Neuron (in vitro differentiated cells): Measurements from ENCODE around the gene ADRA2C.

ENCODE experiments used
- H2AFZ ChIP-seq: one replicate; pipeline ENCODE4 v1.6.1; 2013; ENCODE audit warnings: low read depth, mild to moderate bottlenecking, inconsistent platforms, low read length, moderate library complexity
- H3K27me3 ChIP-seq: one replicate; pipeline ENCODE4 v1.6.1; 2013; ENCODE audit warnings: low read length; ENCODE audit not compliant: insufficient read depth
- H3K36me3 ChIP-seq: one replicate; pipeline ENCODE4 v1.6.1; 2013; ENCODE audit warnings: low read length; ENCODE audit not compliant: insufficient read depth
- H3K4me1 ChIP-seq: one replicate; pipeline ENCODE4 v1.6.1; 2013; ENCODE audit warnings: low read length; ENCODE audit not compliant: insufficient read depth
- H3K4me3 ChIP-seq: 2 replicates; pipeline ENCODE4 v1.5.1; 2013; ENCODE audit warnings: mild to moderate bottlenecking, low read length, moderate library complexity
- H3K9me3 ChIP-seq: one replicate; pipeline ENCODE4 v1.6.1; 2013; ENCODE audit warnings: low read length

ADRA2C gene

DNA sequence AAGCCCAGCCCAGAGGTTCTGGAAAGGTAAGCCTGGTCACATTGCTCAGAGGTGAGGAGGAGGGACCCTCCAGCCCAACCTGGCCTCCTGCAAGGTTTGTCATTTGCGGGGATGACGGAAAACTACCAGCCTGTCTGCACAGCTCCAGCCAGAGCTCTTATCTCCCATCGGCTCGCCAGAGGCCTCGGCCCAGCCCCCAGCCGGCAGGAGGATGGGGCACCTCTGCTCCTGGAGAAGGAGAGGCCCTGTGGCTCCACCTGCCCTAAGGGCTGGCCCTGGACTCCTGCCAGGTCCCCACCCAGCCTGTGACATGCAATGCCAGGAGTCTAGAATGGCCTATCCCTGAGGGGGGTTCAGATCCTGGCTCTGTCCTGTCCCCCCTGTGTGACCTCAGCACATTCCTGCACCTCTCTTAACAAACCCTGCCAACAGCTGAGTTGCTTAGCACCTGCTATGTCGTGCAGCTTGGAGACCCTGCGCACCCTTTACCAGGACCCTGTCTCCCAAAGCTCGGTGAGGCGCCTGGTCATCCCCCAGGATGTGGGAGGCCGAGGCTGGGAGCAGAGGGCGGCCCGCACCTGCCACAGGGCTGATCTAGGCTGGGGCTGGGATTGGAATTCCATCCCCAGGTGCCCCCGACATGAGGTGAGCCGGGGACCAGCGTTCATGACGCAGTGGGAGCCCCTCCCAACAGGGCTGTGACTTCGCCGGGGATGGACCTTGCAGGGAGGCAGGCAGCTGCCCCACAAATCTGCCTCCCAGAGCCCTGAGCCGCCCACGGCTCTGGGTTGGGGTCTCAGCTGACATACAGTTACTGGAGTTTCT, 14.4 kb downstream of the ADRA2C start:
- H3K4me3 ChIP-seq, result no peak overlapping the region
- no peaks in the 10 kb centered on the region for H3K36me3 ChIP-seq
- no peaks in the 10 kb centered on the region for H3K4me1 ChIP-seq
- no peaks in the 10 kb centered on the region for H3K9me3 ChIP-seq
- H2AFZ ChIP-seq, result no peak overlapping the region
- H3K27me3 ChIP-seq, result peaks cover 10% of the 10 kb centered on the region

DNA sequence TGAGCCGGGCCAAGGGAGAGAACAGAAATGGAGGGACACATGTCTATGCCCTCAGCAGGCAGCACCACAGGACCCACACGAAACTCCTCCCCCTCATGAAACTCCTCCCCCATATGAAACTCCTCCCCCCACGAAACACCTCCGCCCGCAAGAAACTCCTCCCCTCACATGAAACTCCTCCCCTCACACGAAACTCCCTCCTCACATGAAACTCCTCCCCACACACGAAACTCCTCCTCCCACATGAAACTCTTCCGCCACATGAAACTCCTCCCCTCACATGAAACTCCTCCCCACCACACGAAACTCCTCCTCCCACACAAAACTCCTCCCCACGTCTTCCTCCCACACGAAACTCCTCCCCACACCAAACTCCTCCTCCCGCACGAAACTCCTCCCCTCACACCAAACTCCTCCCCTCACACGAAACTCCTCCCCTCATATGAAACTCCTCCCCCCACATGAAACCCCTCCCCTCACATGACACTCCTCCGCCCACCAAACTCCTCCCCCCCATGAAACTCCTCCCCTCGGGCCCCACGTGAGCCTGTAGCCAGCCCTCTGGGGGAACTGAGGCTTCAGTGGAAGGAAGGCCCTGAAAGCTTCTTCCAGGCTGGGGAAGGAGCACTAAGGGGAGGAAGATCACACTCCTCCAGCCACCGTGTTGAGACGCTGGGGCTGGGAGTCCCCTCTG, 15.2 kb downstream of the ADRA2C start:
- Histone ChIP-seq H3K9me3 (no peaks in the 10 kb centered on the region), H2AFZ (no peak overlapping the region), H3K4me1 (no peaks in the 10 kb centered on the region), H3K36me3 (no peaks in the 10 kb centered on the region), H3K4me3 (no peak overlapping the region), H3K27me3 (peaks cover 3% of the 10 kb centered on the region)

GRCh38 chr4:3781997-3782930, 16.1 kb downstream of the ADRA2C start:
- Histone ChIP-seq H3K4me3 (no peak overlapping the region), H3K4me1 (no peaks in the 10 kb centered on the region), H3K27me3 (peaks cover 2% of the 10 kb centered on the region), H2AFZ (no peak overlapping the region), H3K9me3 (no peaks in the 10 kb centered on the region), H3K36me3 (no peaks in the 10 kb centered on the region)

DNA sequence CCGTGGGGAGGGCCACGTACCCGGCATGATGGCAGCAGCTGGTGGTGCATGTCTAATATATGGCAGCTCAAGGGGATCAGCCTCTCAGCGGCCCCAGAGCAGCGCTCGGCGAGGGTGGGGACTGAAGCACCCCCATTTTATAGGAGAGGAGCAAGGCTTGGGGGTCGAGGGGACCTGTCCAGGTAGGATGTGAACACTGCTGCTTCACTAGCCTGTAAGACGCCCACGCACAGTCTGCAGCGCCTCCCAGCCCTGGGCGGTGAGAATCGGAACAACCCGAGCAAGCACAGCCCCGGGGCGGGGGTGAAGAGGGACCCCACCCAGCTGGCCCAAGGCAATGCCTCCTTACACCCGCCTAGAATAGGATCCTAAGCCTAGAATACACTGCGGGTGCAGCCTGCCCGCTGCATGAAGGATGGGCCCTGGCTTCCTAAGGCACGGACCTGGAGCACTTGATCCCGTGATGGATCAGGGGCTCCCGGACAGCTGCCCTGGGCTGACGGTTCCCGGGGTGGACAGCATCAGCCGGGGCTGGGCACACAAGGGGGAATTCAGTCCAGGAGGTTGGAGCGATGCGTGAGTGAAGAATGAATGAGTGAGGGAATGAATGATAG, 17.6 kb downstream of the ADRA2C start:
- Histone ChIP-seq H3K36me3 (no peaks in the 10 kb centered on the region), H3K9me3 (no peaks in the 10 kb centered on the region), H3K27me3 (peaks cover 2% of the 10 kb centered on the region), H3K4me1 (no peaks in the 10 kb centered on the region), H2AFZ (no peak overlapping the region), H3K4me3 (no peak overlapping the region)

DNA sequence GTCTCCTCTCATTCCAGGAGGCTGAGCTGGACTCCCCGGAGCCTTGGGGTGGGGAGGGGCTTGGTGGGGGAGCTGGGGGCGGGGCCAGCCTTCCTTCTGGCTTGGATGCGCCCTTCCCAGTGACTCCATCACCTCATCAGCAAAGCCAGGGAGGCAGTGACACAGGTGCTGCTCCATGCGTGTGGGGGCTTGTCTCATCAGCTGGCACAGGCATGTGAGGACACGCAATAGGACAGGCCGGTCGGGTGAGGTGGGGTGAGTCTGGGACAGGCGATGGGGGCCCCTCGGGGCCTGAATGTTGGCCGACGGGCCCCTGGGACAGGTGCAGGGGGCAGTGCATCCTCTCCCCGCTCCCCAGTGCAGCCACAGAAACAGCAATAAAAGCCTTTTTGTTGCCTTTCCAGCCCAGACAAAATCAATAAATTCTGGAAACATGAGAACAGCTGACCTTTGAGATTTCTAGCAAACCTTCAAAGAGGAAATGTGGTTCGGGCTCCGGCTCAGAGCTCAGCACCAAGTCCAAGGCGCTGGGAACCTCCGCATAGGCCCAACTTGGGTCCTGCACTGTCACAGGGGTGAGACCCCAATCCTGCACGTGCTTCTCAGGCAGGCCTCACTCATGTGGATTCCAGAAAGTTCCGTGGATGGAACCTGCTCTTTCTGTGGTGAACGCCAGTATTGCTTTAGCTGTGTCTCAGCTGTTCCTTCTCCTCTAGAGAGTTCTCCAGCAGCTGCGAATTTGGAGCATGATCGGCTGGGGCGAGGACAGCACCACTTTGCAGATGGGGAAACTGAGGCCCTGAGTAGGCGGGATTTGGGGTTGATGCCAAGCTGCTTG, 18.5 kb downstream of the ADRA2C start:
- peaks cover 2% of the 10 kb centered on the region for H3K27me3 ChIP-seq
- no peaks in the 10 kb centered on the region for H3K36me3 ChIP-seq
- H3K9me3 ChIP-seq, result no peaks in the 10 kb centered on the region
- no peaks in the 10 kb centered on the region for H3K4me1 ChIP-seq
- H3K4me3 ChIP-seq, result no peak overlapping the region
- no peak overlapping the region for H2AFZ ChIP-seq

DNA sequence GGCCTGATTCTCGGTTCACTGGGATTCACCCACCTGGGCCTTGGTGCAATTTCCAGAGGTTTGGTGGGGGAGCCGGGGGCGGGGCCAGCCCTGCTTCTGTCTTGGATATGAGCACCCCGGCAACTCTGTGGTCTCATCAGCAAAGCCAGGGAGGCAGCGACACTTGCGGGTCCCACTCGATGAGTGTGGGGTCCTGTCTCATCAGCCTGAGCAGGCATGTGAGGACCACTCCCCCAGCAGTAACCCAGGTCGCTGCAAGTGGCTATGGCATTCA, 19.0 kb downstream of the ADRA2C start:
- Histone ChIP-seq H3K27me3 (peaks cover 2% of the 10 kb centered on the region), H3K9me3 (no peaks in the 10 kb centered on the region), H2AFZ (no peak overlapping the region), H3K36me3 (no peaks in the 10 kb centered on the region), H3K4me1 (no peaks in the 10 kb centered on the region), H3K4me3 (no peak overlapping the region)

DNA sequence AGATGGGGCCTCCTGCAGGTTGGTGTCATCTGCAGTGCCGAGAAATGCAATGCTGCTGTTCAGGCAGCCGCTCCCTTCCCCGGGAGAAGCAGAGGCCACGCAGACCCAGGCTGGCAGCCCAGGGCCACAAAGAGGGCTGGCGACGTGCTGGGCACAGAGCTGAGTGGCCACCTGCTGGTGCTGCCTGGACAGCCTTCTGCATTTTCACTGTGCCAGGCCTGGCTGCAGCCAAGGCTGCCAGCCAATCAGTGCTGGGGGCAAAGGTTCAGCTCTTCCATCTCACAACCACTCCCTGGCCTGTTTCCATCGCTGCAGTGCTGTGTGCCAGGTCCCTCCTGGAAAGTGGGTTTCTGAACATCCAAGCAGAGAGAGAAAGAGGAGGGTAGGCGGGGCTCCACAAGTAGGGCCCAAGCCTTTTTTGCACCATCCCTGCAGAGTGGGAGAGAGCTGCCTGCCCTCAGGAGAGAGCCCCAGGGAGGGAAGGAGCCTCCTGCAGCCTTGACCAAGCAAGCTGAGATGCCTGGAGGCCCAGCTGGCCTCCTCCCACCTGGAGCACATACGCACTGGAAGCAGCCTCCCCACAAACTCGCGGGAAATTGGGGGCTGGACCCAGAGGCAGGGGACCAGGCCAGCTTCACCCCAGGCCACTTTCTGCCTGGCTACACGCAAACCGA, 20.1 kb downstream of the ADRA2C start:
- Histone ChIP-seq H3K27me3 (peaks cover 2% of the 10 kb centered on the region), H3K4me3 (no peak overlapping the region), H3K4me1 (no peaks in the 10 kb centered on the region), H3K9me3 (no peaks in the 10 kb centered on the region), H3K36me3 (no peaks in the 10 kb centered on the region), H2AFZ (no peak overlapping the region)

- H3K27me3 ChIP-seq, result peaks cover 2% of the 10 kb centered on the region
- H2AFZ ChIP-seq, result no peak overlapping the region
- no peak overlapping the region for H3K4me3 ChIP-seq
- H3K9me3 ChIP-seq, result no peaks in the 10 kb centered on the region
- H3K36me3 ChIP-seq, result no peaks in the 10 kb centered on the region
- no peaks in the 10 kb centered on the region for H3K4me1 ChIP-seq
Measured at GRCh38 chr4:3787489-3788365, 21.5 kb downstream of the ADRA2C start.

DNA sequence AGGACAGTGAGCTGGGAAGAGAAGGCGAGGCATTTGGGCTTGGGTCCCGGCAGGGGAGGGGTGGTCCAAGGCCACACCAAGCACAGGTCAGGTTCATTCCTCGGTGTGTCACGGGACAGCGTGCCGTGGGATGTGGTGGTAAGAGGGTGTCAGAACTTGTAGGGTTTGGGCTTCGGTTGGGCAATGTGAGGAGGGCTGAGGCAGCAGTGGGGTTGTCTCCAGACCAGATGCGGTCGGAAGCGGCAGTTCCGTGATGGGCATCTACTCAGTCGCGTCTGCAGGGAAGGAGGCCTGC, 22.1 kb downstream of the ADRA2C start:
- H3K9me3 ChIP-seq, result no peaks in the 10 kb centered on the region
- H2AFZ ChIP-seq, result no peak overlapping the region
- no peak overlapping the region for H3K4me3 ChIP-seq
- H3K27me3 ChIP-seq, result peaks cover 2% of the 10 kb centered on the region
- no peaks in the 10 kb centered on the region for H3K4me1 ChIP-seq
- no peaks in the 10 kb centered on the region for H3K36me3 ChIP-seq

GRCh38 chr4:3789587-3789986, 23.4 kb downstream of the ADRA2C start:
- H3K27me3 ChIP-seq, result peaks cover 2% of the 10 kb centered on the region

DNA sequence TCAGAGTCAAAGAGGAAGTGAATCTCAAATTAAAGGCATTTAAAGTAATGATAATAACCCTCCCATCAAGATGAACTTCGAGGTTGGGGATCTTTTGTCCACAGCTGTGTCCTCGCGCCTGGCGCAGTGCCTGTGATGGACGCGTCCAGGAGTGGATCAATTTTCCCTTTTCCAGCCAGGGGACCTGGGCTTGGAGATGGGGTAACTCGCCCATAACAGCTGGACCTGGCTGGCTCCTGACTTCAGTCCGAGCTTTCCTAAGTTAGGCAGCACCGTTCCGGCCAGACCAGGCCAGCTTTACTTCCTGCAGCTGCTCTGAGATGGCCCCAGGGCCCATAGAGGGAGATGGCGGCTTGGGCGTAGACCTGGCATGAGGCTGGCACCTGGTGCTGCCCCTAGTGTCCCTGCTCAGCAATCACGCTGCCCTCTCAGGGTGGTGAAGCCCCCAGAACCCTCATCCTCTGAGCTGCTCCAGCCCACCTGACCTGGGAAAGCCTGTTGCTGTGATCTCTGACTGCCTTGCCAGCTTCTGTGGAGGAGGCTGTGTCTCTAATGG, 23.9 kb downstream of the ADRA2C start:
- Histone ChIP-seq H3K4me1 (no peaks in the 10 kb centered on the region), H3K36me3 (no peaks in the 10 kb centered on the region), H3K4me3 (no peak overlapping the region), H3K9me3 (no peaks in the 10 kb centered on the region), H3K27me3 (peaks cover 2% of the 10 kb centered on the region), H2AFZ (no peak overlapping the region)

More at GRCh38 chr4:3789587-3789986, 23.4 kb downstream of the ADRA2C start:
- no peaks in the 10 kb centered on the region for H3K9me3 ChIP-seq
- no peaks in the 10 kb centered on the region for H3K36me3 ChIP-seq
- H2AFZ ChIP-seq, result no peak overlapping the region
- no peaks in the 10 kb centered on the region for H3K4me1 ChIP-seq
- no peak overlapping the region for H3K4me3 ChIP-seq
